Spleen (tissue), 11 donors: ENCODE data around the gene GDPD5. TPM values are rescaled to one million over a fixed set of nuclear protein-coding genes. Genes with fewer than 3 reads are reported as not detected.

ENCODE experiments used
- DNase-seq: peaks from one replicate; pipeline ENCODE4 v3.0.0-alpha.2; 2020
- H3K27ac ChIP-seq, 8 donors: fragments of 200-600 bp; sonication (generic) in 7 of 8; 1 replicate in 4 of 8; 2 replicates in 4 of 8; pipeline versions ENCODE4 v1.5.0 to v1.8.0; 2016 to 2021; ENCODE audit warnings: inconsistent platforms in 4 of 8, mild to moderate bottlenecking in 4 of 8, moderate library complexity in 1 of 8
- H3K27me3 ChIP-seq, 7 donors: fragments of 200-600 bp; sonication (generic) in 6 of 7; replicated peaks in 1 of 7; 1 replicate in 4 of 7; 2 replicates in 3 of 7; pipeline versions ENCODE4 v1.5.0 to v1.8.0; 2016 to 2021; ENCODE audit warnings: inconsistent platforms in 3 of 7, mild to moderate bottlenecking in 1 of 7
- H3K36me3 ChIP-seq, 6 donors: fragments of 200-600 bp; sonication (generic) in 5 of 6; 1 replicate in 4 of 6; 2 replicates in 2 of 6; pipeline versions ENCODE4 v1.5.0 to v1.8.0; 2016 to 2021; ENCODE audit warnings: inconsistent platforms in 2 of 6
- H3K4me1 ChIP-seq, 6 donors: fragments of 200-600 bp; sonication (generic) in 5 of 6; 1 replicate in 3 of 6; 2 replicates in 3 of 6; pipeline versions ENCODE4 v1.5.0 to v1.8.0; 2016 to 2021; ENCODE audit warnings: inconsistent platforms in 3 of 6
- H3K4me3 ChIP-seq, 8 donors: fragments of 200-600 bp; sonication (generic) in 7 of 8; 1 replicate in 4 of 8; 2 replicates in 4 of 8; pipeline versions ENCODE4 v1.5.0 to v1.8.0; 2016 to 2021; ENCODE audit warnings: inconsistent platforms in 4 of 8, mild to moderate bottlenecking in 4 of 8, moderate library complexity in 2 of 8
- H3K9me3 ChIP-seq, 8 donors: fragments of 200-600 bp; sonication (generic) in 7 of 8; 1 replicate in 4 of 8; 2 replicates in 4 of 8; pipeline versions ENCODE4 v1.5.0 to v1.8.0; 2016 to 2021; ENCODE audit warnings: inconsistent platforms in 4 of 8
- POLR2A ChIP-seq, 3 donors: fragments of 450-650 bp; IDR thresholded peaks; one replicate each; pipeline ENCODE4 v1.5.1; 2017; ENCODE audit warnings: antibody characterized with exemption in 3 of 3, mild to moderate bottlenecking in 1 of 3
- POLR2AphosphoS5 ChIP-seq, 3 donors: sonication (generic); formaldehyde crosslinking; IDR thresholded peaks; one replicate each; pipeline ENCODE4 v1.5.1; 2017; ENCODE audit warnings: antibody characterized with exemption in 3 of 3
- WGBS, 5 donors: extraction: QIAGEN DNeasy Blood & Tissue Kit in 3 of 5; methylation state at CpG; one replicate each; pipeline versions ENCODE4 v1.1.5 to v1.1.7; 2013 to 2018; 5-methylcytosine and 5-hydroxymethylcytosine counted together
- intact Hi-C: fragments of 100-400 bp; cut with DNase I; formaldehyde crosslinking; loops from one replicate; pipeline ENCODE4 v1.15.0; 2023; ENCODE audit warnings: low total_unique reads
- polyA plus RNA-seq, 3 donors: library from polyadenylated mRNA; stranded (reverse); fragments of 200-250 nt; gene quantifications; one replicate each; pipeline ENCODE4 v1.2.1, GENCODE V29; 2013
- total RNA-seq, 7 donors: library from RNA; depleted of rRNA in 3 of 7; stranded (reverse); fragments of >200 nt in 3 of 7; fragmentation: NEBNext Ultra II Directional in 4 of 7; extraction: Animal tissue kit (Norgen Biotek cat#: 25700) in 4 of 7; gene quantifications; one replicate each; pipeline versions ENCODE4 v1.1.0 to v1.2.1, GENCODE V29; 2016 to 2021
- TF ChIP-seq, protein P1 (sequence below), 11 experiments: fragments of 200-600 bp in 7 of 11; fragments of 450-650 bp in 4 of 11; sonication (generic) in 4 of 11; IDR thresholded peaks in 8 of 11; conservative IDR thresholded peaks in 3 of 11; 1 replicate in 7 of 11; 2 replicates in 4 of 11; pipeline versions ENCODE4 v1.4.0 to v1.8.0; 2016 to 2021; ENCODE audit warnings: antibody characterized with exemption in 11 of 11, inconsistent platforms in 4 of 11, mild to moderate bottlenecking in 1 of 11
- donor health status: healthy with polysubstance abuse.
- donor health status: DM: no; HTN: no; CAD: no; lungs with moderate emphysema.
- donor health status: DM: no; HTN: no; CAD: no.
- donor health status: Bipolar disorder and iron deficiency.
- donor health status: healthy.
- donor health status: DM: no; HTN: no; CAD: no.
- donor health status: DM: yes; HTN: yes; CAD: no.

The GDPD5 gene
- total and polyA plus RNA-seq, 10 donors = 44.6 to 273 (median 146) TPM

DNA sequence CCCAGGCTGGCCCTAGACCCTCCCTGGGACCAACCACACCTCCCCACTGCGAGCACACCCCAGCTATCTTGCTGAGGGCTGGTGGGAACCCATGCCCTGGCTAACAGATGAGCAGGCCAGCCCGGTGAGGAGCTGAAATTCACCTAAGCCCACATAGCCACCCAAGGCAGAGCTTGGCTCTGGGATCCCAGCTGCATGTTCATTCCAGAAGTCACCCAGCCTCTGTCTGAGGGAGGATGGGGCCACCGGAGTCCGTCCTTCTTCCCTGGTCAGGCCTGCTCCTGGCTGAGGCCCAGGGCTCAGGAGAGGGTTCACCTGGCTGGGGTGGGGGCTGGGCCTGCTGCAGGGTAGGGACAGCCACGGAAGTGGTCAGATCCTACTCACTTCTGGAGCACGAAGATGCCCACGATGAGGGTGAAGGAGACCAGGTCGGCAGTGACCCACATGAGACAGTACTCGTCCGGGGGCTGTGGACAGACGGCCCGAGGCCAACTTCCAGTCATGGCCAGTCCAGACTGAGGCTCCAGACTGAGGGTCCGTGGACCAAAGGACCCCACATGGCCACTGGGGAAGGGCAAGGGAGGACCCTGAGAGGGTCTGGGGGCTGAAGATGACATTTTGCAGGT is 86.1 kb downstream of the GDPD5 start:
- Histone ChIP-seq H3K27me3 (no peaks in the 10 kb centered on the region), H3K27ac (no peak overlapping the region), H3K4me3 (no peak overlapping the region), H3K36me3 (peaks cover 0 to 99% (median 22%) of the 10 kb centered on the region in 6 donors), H3K9me3 (no peaks in the 10 kb centered on the region), H3K4me1 (no peaks in the 10 kb centered on the region)
- no peak for DNase-seq
- TF ChIP-seq, protein P1, sequence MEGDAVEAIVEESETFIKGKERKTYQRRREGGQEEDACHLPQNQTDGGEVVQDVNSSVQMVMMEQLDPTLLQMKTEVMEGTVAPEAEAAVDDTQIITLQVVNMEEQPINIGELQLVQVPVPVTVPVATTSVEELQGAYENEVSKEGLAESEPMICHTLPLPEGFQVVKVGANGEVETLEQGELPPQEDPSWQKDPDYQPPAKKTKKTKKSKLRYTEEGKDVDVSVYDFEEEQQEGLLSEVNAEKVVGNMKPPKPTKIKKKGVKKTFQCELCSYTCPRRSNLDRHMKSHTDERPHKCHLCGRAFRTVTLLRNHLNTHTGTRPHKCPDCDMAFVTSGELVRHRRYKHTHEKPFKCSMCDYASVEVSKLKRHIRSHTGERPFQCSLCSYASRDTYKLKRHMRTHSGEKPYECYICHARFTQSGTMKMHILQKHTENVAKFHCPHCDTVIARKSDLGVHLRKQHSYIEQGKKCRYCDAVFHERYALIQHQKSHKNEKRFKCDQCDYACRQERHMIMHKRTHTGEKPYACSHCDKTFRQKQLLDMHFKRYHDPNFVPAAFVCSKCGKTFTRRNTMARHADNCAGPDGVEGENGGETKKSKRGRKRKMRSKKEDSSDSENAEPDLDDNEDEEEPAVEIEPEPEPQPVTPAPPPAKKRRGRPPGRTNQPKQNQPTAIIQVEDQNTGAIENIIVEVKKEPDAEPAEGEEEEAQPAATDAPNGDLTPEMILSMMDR (IDR thresholded peaks at IDR 0.05 in 8 of 11, conservative IDR thresholded peaks at IDR 0.05 in 3 of 11) = no peak
- TF ChIP-seq POLR2A (IDR thresholded peaks at IDR 0.05) (no peak), POLR2AphosphoS5 (IDR thresholded peaks at IDR 0.05) (no peak)
- intact Hi-C loops = no loop called here
- 83 to 92% (median 86%) methylated on average over 10 to 13 of the region's 13 CpGs for WGBS, 5 donors

DNA sequence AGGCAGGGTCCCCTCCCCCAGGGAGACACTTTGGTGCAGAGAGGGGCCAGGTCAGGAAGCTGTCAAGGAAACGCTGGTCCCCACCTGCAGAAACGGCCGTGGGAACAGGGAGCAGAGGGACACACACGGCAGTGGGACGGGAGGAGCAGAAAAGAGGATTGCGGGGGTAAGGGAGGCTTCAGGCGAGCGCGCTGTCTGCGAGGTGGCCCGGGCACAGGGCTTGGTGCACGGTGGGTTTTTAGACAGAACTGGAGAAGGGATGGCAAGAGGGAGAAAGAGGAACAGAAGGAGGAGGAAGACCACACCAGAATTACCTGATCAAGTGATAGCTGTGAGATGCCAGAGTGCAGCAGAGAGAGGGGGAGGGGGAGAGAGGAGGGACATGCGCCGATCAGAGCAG is 86.7 kb downstream of the GDPD5 start:
- intact Hi-C loops = no loop called here
- 69 to 72% (median 70%) methylated on average over 14 of the region's 14 CpGs for WGBS, 5 donors

GRCh38 chr11:75437966-75438659 is 87.6 kb downstream of the GDPD5 start:
- intact Hi-C loops = no loop called here
- 91 to 93% (median 92%) methylated on average over 13 of the region's 13 CpGs for WGBS, 5 donors
- Histone ChIP-seq H3K27me3 (peaks cover 0 to 6% (median 0%) of the 10 kb centered on the region in 7 donors), H3K36me3 (peaks cover 0 to 92% (median 20%) of the 10 kb centered on the region in 6 donors), H3K9me3 (no peaks in the 10 kb centered on the region), H3K27ac (no peak overlapping the region), H3K4me3 (no peak overlapping the region), H3K4me1 (peaks cover 0 to 1% (median 0%) of the 10 kb centered on the region in 6 donors)
- DNase-seq = no peak
- TF ChIP-seq POLR2AphosphoS5 (IDR thresholded peaks at IDR 0.05) = peak in 1 of 3 donors; percentile 19
- TF ChIP-seq POLR2A (IDR thresholded peaks at IDR 0.05) = no peak
- TF ChIP-seq, protein P1 (IDR thresholded peaks at IDR 0.05 in 8 of 11, conservative IDR thresholded peaks at IDR 0.05 in 3 of 11) = no peak

More for the DNA sequence above, 86.7 kb downstream of the GDPD5 start:
- TF ChIP-seq POLR2A (IDR thresholded peaks at IDR 0.05) (no peak), POLR2AphosphoS5 (IDR thresholded peaks at IDR 0.05) (no peak)
- H3K36me3 ChIP-seq = peaks cover 0 to 100% (median 22%) of the 10 kb centered on the region in 6 donors
- no peak overlapping the region for H3K27ac ChIP-seq
- H3K4me3 ChIP-seq = no peak overlapping the region
- no peaks in the 10 kb centered on the region for H3K9me3 ChIP-seq
- no peaks in the 10 kb centered on the region for H3K27me3 ChIP-seq
- DNase-seq = no peak
- no peaks in the 10 kb centered on the region for H3K4me1 ChIP-seq

DNA sequence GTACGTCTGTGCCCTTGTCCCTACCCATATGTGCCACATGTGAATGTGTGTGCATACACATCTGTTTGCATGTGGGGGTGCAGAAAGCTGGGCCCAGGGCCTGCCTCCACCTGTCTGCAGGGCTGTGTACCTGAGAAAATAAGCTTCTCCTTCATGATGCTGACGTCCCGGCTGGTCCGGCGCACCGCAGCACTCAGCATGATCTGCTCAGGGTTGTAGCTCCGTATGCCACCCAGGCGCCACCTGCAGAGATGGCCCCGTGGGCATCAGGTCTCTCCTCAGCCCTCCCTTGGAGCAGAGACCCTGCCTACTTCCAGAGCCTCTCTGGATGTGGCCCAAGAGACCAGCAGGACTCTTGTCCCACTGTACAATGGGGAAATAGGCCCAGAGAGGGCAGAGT is 88.9 kb downstream of the GDPD5 start:
- Histone ChIP-seq H3K9me3 (no peaks in the 10 kb centered on the region), H3K27me3 (peaks cover 0 to 19% (median 12%) of the 10 kb centered on the region in 7 donors), H3K4me1 (peaks cover 0 to 14% (median 6%) of the 10 kb centered on the region in 6 donors), H3K36me3 (peaks cover 0 to 78% (median 18%) of the 10 kb centered on the region in 6 donors), H3K27ac (no peak overlapping the region), H3K4me3 (no peak overlapping the region)
- peak in 1 of 3 donors; percentile 17 for TF ChIP-seq POLR2AphosphoS5 (IDR thresholded peaks at IDR 0.05)
- TF ChIP-seq, protein P1 (IDR thresholded peaks at IDR 0.05 in 8 of 11, conservative IDR thresholded peaks at IDR 0.05 in 3 of 11) = no peak
- TF ChIP-seq POLR2A (IDR thresholded peaks at IDR 0.05) = no peak
- 88 to 93% (median 89%) methylated on average over 5 to 9 of the region's 9 CpGs for WGBS, 5 donors
- intact Hi-C loops = no loop called here
- DNase-seq = no peak
